ENCODE data around the gene HMX2.
A peak's percentile ranks its signal among the peaks of the same experiment; 100 is the strongest.

Gene HMX2

DNA sequence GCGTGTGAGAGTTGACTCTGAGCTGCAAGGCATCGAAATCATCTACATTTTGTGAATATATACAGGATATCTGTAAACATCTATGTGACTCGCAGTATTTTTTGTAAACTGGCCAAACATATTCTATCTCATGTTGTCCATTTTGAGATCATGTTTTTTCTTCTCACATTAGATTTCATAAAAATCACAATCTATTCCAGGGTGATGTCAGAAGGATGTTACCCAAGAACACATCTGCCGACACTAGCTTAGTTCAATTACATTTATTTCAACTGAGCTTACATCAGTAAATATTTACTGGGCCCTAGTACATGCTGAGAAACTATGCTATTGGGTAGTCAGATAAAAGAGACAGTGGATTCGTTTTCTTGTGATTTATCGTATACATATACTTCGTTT is 3.8 kb downstream of the HMX2 start:
- H3K27ac ChIP-seq (ENCODE audit: insufficient read depth, low read length, poor library complexity, severe bottlenecking) = no peak overlapping the region
- H3K4me1 ChIP-seq (ENCODE audit: control insufficient read depth, insufficient read depth, low read length, poor library complexity, severe bottlenecking) = peaks cover 63% of the 10 kb centered on the region
- peaks cover 44% of the 10 kb centered on the region for H3K27me3 ChIP-seq (replicated peaks; ENCODE audit: control insufficient read depth, insufficient read depth, low read length, poor library complexity, severe bottlenecking)
- no peak overlapping the region for H3K4me3 ChIP-seq (ENCODE audit: insufficient read depth, low read depth, low read length, poor library complexity, severe bottlenecking)
- peaks cover 6% of the 10 kb centered on the region for H3K36me3 ChIP-seq (ENCODE audit: control insufficient read depth, insufficient read depth, low read length)
- DNase-seq = no peak
- no peaks in the 10 kb centered on the region for H3K9me3 ChIP-seq (ENCODE audit: control insufficient read depth, low read length)

DNA sequence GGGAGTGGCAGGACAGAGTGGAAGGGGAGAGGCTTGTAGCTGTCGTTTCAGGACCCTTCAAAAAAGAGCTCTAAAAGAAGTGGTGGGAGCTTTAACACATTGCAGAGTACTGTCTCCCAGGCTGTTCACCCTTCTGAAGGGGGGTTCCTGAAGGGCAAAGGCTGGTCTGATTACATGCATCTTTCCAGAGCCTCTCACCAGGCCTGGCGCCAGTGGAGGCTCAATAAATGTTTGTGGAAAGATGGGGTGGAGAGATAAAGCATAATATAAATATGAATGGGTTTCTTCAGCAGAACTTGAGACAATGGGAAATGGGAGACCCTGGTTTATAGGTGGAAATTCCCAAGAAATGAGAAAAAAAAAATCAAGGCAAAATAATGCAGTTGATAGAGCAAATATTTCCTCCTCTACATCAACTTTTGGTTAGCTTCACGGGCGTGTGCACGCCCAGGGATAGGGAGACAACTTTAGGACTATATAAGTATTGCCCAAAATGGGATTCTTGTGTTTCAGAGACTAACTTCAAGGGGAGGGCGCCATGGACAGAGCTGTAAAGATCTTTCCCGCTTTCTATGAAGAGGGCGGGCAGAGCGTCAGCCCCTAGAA is 5.7 kb downstream of the HMX2 start:
- peak overlapping the region; percentile 97 for H3K4me3 ChIP-seq (ENCODE audit: insufficient read depth, low read depth, low read length, poor library complexity, severe bottlenecking)
- peak overlapping the region; percentile 78 for H3K27ac ChIP-seq (ENCODE audit: insufficient read depth, low read length, poor library complexity, severe bottlenecking)
- no peak for DNase-seq
- no peaks in the 10 kb centered on the region for H3K9me3 ChIP-seq (ENCODE audit: control insufficient read depth, low read length)
- H3K36me3 ChIP-seq (ENCODE audit: control insufficient read depth, insufficient read depth, low read length) = peaks cover 14% of the 10 kb centered on the region
- H3K4me1 ChIP-seq (ENCODE audit: control insufficient read depth, insufficient read depth, low read length, poor library complexity, severe bottlenecking) = peaks cover 53% of the 10 kb centered on the region
- H3K27me3 ChIP-seq (replicated peaks; ENCODE audit: control insufficient read depth, insufficient read depth, low read length, poor library complexity, severe bottlenecking) = peaks cover 26% of the 10 kb centered on the region

DNA sequence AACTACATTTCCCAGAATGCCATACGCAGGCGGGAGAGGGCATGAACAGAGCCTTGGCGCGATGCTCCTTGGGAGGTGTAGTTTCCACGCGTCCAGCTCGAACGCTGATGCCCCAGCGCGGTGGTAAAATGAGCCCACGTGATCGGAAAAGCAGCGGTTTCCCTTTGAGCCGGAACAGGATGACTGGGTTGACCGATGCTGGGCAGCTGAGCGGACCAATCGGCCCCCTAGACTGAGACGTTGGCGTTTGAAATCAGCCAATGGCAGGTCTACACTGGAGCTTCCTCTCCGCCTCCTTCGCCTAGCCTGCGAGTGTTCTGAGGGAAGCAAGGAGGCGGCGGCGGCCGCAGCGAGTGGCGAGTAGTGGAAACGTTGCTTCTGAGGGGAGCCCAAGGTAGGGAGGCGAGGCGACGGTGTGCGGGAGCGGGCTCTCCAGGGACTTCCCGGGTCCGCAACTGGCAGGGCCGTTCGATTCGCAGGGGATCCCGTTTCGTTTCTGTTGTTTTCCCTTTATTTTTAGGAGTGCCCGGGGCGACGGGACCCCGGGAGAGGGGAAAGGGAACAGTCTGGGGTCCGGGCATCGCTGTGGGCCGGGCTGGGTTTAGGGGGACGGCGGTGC is 6.3 kb downstream of the HMX2 start, which contains the start of gene BUB3:
BUB3 (plus strand) TSS at position 311 of the 619 bp plus-strand sequence. CDS start 516 bp downstream, outside the sequence.
- Histone ChIP-seq H3K4me1 (ENCODE audit: control insufficient read depth, insufficient read depth, low read length, poor library complexity, severe bottlenecking) (peaks cover 49% of the 10 kb centered on the region), H3K27ac (ENCODE audit: insufficient read depth, low read length, poor library complexity, severe bottlenecking) (peak within 1 kb of the TSS; percentile 78), H3K4me3 (ENCODE audit: insufficient read depth, low read depth, low read length, poor library complexity, severe bottlenecking) (peak within 1 kb of the TSS; percentile 97), H3K36me3 (ENCODE audit: control insufficient read depth, insufficient read depth, low read length) (peaks cover 14% of the 10 kb centered on the region), H3K9me3 (ENCODE audit: control insufficient read depth, low read length) (no peaks in the 10 kb centered on the region), H3K27me3 (replicated peaks; ENCODE audit: control insufficient read depth, insufficient read depth, low read length, poor library complexity, severe bottlenecking) (peaks cover 23% of the 10 kb centered on the region)
- DNase-seq = peak; percentile 88 to 91 (median 89)

DNA sequence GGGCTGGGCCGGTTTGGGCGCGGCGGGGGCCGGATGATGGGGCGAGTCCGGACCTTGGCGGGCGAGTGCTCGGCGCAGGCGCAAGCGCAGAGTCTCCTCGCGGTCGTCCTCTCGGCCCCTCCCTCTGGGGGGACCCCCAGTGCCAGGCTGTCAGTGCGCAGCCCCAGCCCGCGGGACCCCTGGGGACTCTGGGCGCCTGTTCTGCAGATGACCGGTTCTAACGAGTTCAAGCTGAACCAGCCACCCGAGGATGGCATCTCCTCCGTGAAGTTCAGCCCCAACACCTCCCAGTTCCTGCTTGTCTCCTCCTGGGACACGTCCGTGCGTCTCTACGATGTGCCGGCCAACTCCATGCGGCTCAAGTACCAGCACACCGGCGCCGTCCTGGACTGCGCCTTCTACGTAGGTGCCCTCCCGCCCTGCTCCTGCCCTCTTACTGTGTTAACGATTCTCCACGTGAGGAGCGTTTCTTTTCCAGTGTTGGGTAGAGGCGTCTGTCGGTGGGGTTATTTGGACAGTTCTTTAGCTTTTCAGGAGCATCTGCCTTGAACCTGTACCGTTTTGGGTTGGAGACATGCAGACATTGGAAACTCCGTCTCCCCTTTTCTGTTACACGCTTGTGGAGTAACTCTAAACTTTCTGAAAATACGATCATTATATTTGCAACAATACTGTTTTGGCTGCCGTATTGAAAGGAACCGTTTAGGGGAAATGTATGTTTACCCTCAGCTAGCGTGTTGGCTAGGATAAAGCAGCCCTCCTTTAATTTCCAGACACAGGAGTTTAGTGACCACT is 7.0 kb downstream of the HMX2 start:
- H3K9me3 ChIP-seq (ENCODE audit: control insufficient read depth, low read length) = no peaks in the 10 kb centered on the region
- peaks cover 14% of the 10 kb centered on the region for H3K36me3 ChIP-seq (ENCODE audit: control insufficient read depth, insufficient read depth, low read length)
- H3K27ac ChIP-seq (ENCODE audit: insufficient read depth, low read length, poor library complexity, severe bottlenecking) = peak overlapping the region; percentile 78
- peaks cover 17% of the 10 kb centered on the region for H3K27me3 ChIP-seq (replicated peaks; ENCODE audit: control insufficient read depth, insufficient read depth, low read length, poor library complexity, severe bottlenecking)
- DNase-seq = peak in 1 of 3 donors; percentile 30
- H3K4me1 ChIP-seq (ENCODE audit: control insufficient read depth, insufficient read depth, low read length, poor library complexity, severe bottlenecking) = peaks cover 46% of the 10 kb centered on the region
- peak overlapping the region; percentile 97 for H3K4me3 ChIP-seq (ENCODE audit: insufficient read depth, low read depth, low read length, poor library complexity, severe bottlenecking)

GRCh38 chr10:123156078-123156477 is 8.1 kb downstream of the HMX2 start:
- H3K27ac ChIP-seq (ENCODE audit: insufficient read depth, low read length, poor library complexity, severe bottlenecking) = no peak overlapping the region
- peaks cover 14% of the 10 kb centered on the region for H3K36me3 ChIP-seq (ENCODE audit: control insufficient read depth, insufficient read depth, low read length)
- no peaks in the 10 kb centered on the region for H3K9me3 ChIP-seq (ENCODE audit: control insufficient read depth, low read length)
- peaks cover 44% of the 10 kb centered on the region for H3K4me1 ChIP-seq (ENCODE audit: control insufficient read depth, insufficient read depth, low read length, poor library complexity, severe bottlenecking)
- no peak for DNase-seq
- peaks cover 6% of the 10 kb centered on the region for H3K27me3 ChIP-seq (replicated peaks; ENCODE audit: control insufficient read depth, insufficient read depth, low read length, poor library complexity, severe bottlenecking)
- no peak overlapping the region for H3K4me3 ChIP-seq (ENCODE audit: insufficient read depth, low read depth, low read length, poor library complexity, severe bottlenecking)

DNA sequence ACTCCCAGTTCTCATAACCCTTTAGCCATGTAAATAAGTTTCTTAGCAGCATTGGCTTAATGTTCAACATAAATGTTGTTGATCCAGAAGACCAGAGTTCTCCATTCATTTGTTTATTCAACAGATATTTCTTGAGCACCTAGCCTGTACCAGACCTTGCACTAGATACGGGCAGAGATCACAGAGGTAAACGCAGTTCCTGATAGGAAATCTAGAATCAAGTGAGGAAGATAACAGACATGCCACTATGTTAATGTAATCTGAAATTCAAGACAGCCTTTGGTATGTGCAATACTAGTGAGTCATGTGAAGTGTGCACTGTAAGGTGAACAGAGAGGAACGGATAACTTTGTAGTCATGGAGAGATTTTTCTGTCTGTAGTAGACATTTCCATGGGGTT is 9.3 kb downstream of the HMX2 start:
- Histone ChIP-seq H3K9me3 (ENCODE audit: control insufficient read depth, low read length) (no peaks in the 10 kb centered on the region), H3K4me1 (ENCODE audit: control insufficient read depth, insufficient read depth, low read length, poor library complexity, severe bottlenecking) (peaks cover 40% of the 10 kb centered on the region), H3K27ac (ENCODE audit: insufficient read depth, low read length, poor library complexity, severe bottlenecking) (no peak overlapping the region), H3K4me3 (ENCODE audit: insufficient read depth, low read depth, low read length, poor library complexity, severe bottlenecking) (no peak overlapping the region), H3K36me3 (ENCODE audit: control insufficient read depth, insufficient read depth, low read length) (peaks cover 21% of the 10 kb centered on the region), H3K27me3 (replicated peaks; ENCODE audit: control insufficient read depth, insufficient read depth, low read length, poor library complexity, severe bottlenecking) (no peaks in the 10 kb centered on the region)
- DNase-seq = no peak

DNA sequence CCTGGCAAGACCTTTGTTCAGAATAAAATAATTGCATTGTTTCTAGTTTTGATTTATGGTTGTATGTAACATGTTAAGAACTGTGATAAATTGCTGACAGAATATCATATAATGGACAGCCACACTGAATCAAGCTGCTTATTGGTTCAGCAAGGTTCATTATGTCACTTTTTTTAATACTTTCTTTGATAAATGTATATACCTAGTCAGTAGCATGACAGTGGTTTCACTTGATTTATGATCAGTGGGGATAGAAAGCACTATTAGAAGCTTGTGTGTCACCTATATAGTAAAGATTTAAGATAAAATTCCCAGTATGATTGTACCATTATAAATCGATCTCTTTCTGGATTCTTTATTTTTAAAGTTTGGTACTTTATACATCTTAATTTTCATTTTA is 10.7 kb downstream of the HMX2 start:
- H3K4me1 ChIP-seq (ENCODE audit: control insufficient read depth, insufficient read depth, low read length, poor library complexity, severe bottlenecking) = peaks cover 40% of the 10 kb centered on the region
- H3K36me3 ChIP-seq (ENCODE audit: control insufficient read depth, insufficient read depth, low read length) = peaks cover 36% of the 10 kb centered on the region
- DNase-seq = no peak
- H3K9me3 ChIP-seq (ENCODE audit: control insufficient read depth, low read length) = no peaks in the 10 kb centered on the region
- no peak overlapping the region for H3K27ac ChIP-seq (ENCODE audit: insufficient read depth, low read length, poor library complexity, severe bottlenecking)
- H3K4me3 ChIP-seq (ENCODE audit: insufficient read depth, low read depth, low read length, poor library complexity, severe bottlenecking) = no peak overlapping the region
- no peaks in the 10 kb centered on the region for H3K27me3 ChIP-seq (replicated peaks; ENCODE audit: control insufficient read depth, insufficient read depth, low read length, poor library complexity, severe bottlenecking)

GRCh38 chr10:123160311-123160980 is 12.5 kb downstream of the HMX2 start:
- H3K27ac ChIP-seq (ENCODE audit: insufficient read depth, low read length, poor library complexity, severe bottlenecking) = peak overlapping the region; percentile 45
- peaks cover 53% of the 10 kb centered on the region for H3K36me3 ChIP-seq (ENCODE audit: control insufficient read depth, insufficient read depth, low read length)
- H3K9me3 ChIP-seq (ENCODE audit: control insufficient read depth, low read length) = no peaks in the 10 kb centered on the region
- no peak for DNase-seq
- H3K4me3 ChIP-seq (ENCODE audit: insufficient read depth, low read depth, low read length, poor library complexity, severe bottlenecking) = no peak overlapping the region
- no peaks in the 10 kb centered on the region for H3K27me3 ChIP-seq (replicated peaks; ENCODE audit: control insufficient read depth, insufficient read depth, low read length, poor library complexity, severe bottlenecking)
- H3K4me1 ChIP-seq (ENCODE audit: control insufficient read depth, insufficient read depth, low read length, poor library complexity, severe bottlenecking) = peaks cover 32% of the 10 kb centered on the region

DNA sequence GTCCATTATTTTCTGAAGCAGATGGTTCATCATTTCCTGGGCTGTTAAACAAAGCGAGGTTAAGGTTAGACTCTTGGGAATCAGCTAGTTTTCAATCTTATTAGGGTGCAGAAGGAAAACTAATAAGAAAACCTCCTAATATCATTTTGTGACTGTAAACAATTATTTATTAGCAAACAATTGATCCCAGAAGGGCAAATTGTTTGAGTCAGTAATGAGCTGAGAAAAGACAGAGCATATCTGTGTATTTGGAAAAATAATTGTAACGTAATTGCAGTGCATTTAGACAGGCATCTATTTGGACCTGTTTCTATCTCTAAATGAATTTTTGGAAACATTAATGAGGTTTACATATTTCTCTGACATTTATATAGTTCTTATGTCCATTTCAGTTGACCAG is 16.4 kb downstream of the HMX2 start:
- Histone ChIP-seq H3K9me3 (ENCODE audit: control insufficient read depth, low read length) (no peaks in the 10 kb centered on the region), H3K4me1 (ENCODE audit: control insufficient read depth, insufficient read depth, low read length, poor library complexity, severe bottlenecking) (peaks cover 12% of the 10 kb centered on the region), H3K27me3 (replicated peaks; ENCODE audit: control insufficient read depth, insufficient read depth, low read length, poor library complexity, severe bottlenecking) (no peaks in the 10 kb centered on the region), H3K4me3 (ENCODE audit: insufficient read depth, low read depth, low read length, poor library complexity, severe bottlenecking) (no peak overlapping the region), H3K27ac (ENCODE audit: insufficient read depth, low read length, poor library complexity, severe bottlenecking) (no peak overlapping the region), H3K36me3 (ENCODE audit: control insufficient read depth, insufficient read depth, low read length) (peaks cover 49% of the 10 kb centered on the region)
- DNase-seq = no peak
